ENCODE measurements around the gene LSS.
A peak's percentile ranks its signal among the peaks of the same experiment; 100 is the strongest.
"Not testable (repeated sequence)": the region's sequence is repeated elsewhere in the genome, so short reads cannot be mapped to it uniquely, and the experiment has no call there.

LSS gene

GRCh38 chr21:46245213-46245915 lies 16.8 kb upstream of the LSS start:
- H3K27me3 ChIP-seq (ENCODE audit: control insufficient read depth, insufficient read depth, low read length), result no peaks in the 10 kb centered on the region
- H3K27ac ChIP-seq (ENCODE audit: low read length), result no peak overlapping the region
- peaks cover 36% of the 10 kb centered on the region for H3K36me3 ChIP-seq (ENCODE audit: control insufficient read depth, insufficient read depth, low read length)
- H3K9me3 ChIP-seq (ENCODE audit: control insufficient read depth, insufficient read depth, low read length), result no peaks in the 10 kb centered on the region
- H3K4me3 ChIP-seq (ENCODE audit: low read length), result no peak overlapping the region
- no CpG with 5 or more reads among the region's 3 CpGs for WGBS (ENCODE audit: insufficient coverage, insufficient read length)
- no peak for DNase-seq (ENCODE audit: low read depth, low spot score)
- H3K4me1 ChIP-seq (ENCODE audit: control insufficient read depth, insufficient read depth, low read length), result no peaks in the 10 kb centered on the region

GRCh38 chr21:46244602-46245001 lies 16.0 kb upstream of the LSS start:
- no peak overlapping the region for H3K27ac ChIP-seq (ENCODE audit: low read length)
- no CpG with 5 or more reads among the region's 8 CpGs for WGBS (ENCODE audit: insufficient coverage, insufficient read length)
- H3K4me1 ChIP-seq (ENCODE audit: control insufficient read depth, insufficient read depth, low read length), result no peaks in the 10 kb centered on the region
- H3K9me3 ChIP-seq (ENCODE audit: control insufficient read depth, insufficient read depth, low read length), result no peaks in the 10 kb centered on the region
- H3K27me3 ChIP-seq (ENCODE audit: control insufficient read depth, insufficient read depth, low read length), result no peaks in the 10 kb centered on the region
- H3K36me3 ChIP-seq (ENCODE audit: control insufficient read depth, insufficient read depth, low read length), result peaks cover 36% of the 10 kb centered on the region
- H3K4me3 ChIP-seq (ENCODE audit: low read length), result no peak overlapping the region
- no peak for DNase-seq (ENCODE audit: low read depth, low spot score)

- Histone ChIP-seq H3K36me3 (ENCODE audit: control insufficient read depth, insufficient read depth, low read length) (peaks cover 40% of the 10 kb centered on the region), H3K4me1 (ENCODE audit: control insufficient read depth, insufficient read depth, low read length) (no peaks in the 10 kb centered on the region), H3K4me3 (ENCODE audit: low read length) (no peak overlapping the region), H3K9me3 (ENCODE audit: control insufficient read depth, insufficient read depth, low read length) (no peaks in the 10 kb centered on the region), H3K27ac (ENCODE audit: low read length) (no peak overlapping the region), H3K27me3 (ENCODE audit: control insufficient read depth, insufficient read depth, low read length) (no peaks in the 10 kb centered on the region)
- no peak for DNase-seq (ENCODE audit: low read depth, low spot score)
- no CpG with 5 or more reads among the region's 3 CpGs for WGBS (ENCODE audit: insufficient coverage, insufficient read length)
Measured at GRCh38 chr21:46243960-46244361, 15.4 kb upstream of the LSS start.

- H3K27ac ChIP-seq (ENCODE audit: low read length), result no peak overlapping the region
- peaks cover 43% of the 10 kb centered on the region for H3K36me3 ChIP-seq (ENCODE audit: control insufficient read depth, insufficient read depth, low read length)
- WGBS (ENCODE audit: insufficient coverage, insufficient read length), result no CpG with 5 or more reads among the region's 8 CpGs
- no peaks in the 10 kb centered on the region for H3K27me3 ChIP-seq (ENCODE audit: control insufficient read depth, insufficient read depth, low read length)
- no peak overlapping the region for H3K4me3 ChIP-seq (ENCODE audit: low read length)
- DNase-seq (ENCODE audit: low read depth, low spot score), result no peak
- no peaks in the 10 kb centered on the region for H3K4me1 ChIP-seq (ENCODE audit: control insufficient read depth, insufficient read depth, low read length)
- H3K9me3 ChIP-seq (ENCODE audit: control insufficient read depth, insufficient read depth, low read length), result no peaks in the 10 kb centered on the region
Measured at GRCh38 chr21:46243325-46243724, 14.8 kb upstream of the LSS start.

DNA sequence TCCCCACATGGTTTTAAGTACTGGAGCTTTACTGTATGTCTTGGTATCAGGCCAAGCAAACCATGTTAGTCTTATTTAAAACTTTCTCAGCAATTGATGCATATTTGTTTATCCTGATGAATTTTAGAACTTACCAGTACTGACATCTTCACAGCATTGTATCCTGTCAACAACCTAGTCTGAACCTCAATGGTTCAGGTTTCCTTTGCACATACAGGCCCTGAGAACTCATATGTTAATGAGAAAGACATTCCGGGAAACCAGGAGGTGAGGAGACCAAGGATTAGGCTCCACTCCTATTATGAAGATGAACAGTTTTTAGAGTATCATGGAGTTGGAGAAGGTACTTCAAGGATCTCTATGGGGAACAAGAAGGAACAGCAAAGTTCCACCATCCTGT lies 13.0 kb upstream of the LSS start:
- not testable (repeated sequence) for H3K27me3 ChIP-seq (ENCODE audit: control insufficient read depth, insufficient read depth, low read length); H3K4me3 ChIP-seq (ENCODE audit: low read length); H3K4me1 ChIP-seq (ENCODE audit: control insufficient read depth, insufficient read depth, low read length); H3K27ac ChIP-seq (ENCODE audit: low read length); DNase-seq (ENCODE audit: low read depth, low spot score); H3K9me3 ChIP-seq (ENCODE audit: control insufficient read depth, insufficient read depth, low read length)
- peaks cover 42% of the 10 kb centered on the region for H3K36me3 ChIP-seq (ENCODE audit: control insufficient read depth, insufficient read depth, low read length)
- WGBS (ENCODE audit: insufficient coverage, insufficient read length), result no CpG with 5 or more reads among the region's 1 CpG

DNA sequence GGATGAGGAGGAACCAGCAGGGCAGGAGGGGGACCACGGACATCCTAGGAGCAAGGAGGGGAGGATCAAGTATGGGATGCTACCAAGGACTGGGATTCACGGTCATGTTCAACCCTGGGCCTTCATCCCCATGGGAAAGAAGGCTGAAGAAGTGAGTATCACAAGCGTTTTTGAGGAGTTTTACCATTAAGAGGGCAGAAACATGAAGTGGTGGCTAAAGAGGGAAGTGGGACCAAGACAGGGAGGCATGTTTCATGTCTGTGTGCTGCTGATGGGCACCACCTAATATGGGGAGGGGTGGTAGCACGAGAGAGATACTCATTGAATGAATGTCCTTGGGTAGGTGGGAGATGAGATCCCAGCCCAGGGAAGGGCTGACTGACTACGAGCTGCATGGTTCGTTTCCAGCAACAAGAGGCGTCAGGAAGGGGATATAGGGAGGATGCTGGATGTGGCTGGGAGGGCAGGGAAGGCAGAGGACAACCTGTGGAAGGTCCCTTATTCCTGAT lies 11.3 kb upstream of the LSS start:
- no CpG with 5 or more reads among the region's 7 CpGs for WGBS (ENCODE audit: insufficient coverage, insufficient read length)

DNA sequence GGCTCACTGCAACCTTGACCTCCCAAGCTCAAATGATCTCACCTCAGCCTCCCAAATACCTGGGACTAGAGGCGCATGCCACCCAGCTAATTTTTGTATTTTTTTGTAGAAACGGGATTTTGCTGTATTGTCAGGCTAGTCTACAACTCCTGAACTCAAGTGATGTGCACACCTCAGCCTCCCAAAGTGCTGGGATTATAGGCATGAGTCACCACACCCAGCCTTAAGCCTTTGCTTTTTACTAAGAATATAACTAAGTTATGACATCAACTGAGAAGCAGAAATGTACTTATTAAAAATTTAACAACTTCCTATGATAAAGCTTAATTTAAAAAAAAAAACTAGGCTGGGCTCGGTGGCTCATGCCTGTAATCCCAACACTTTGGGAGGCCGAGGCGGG lies 8.9 kb upstream of the LSS start:
- no peak overlapping the region for H3K4me3 ChIP-seq (ENCODE audit: low read length)
- H3K9me3 ChIP-seq (ENCODE audit: control insufficient read depth, insufficient read depth, low read length), result no peaks in the 10 kb centered on the region
- H3K36me3 ChIP-seq (ENCODE audit: control insufficient read depth, insufficient read depth, low read length), result peaks cover 21% of the 10 kb centered on the region
- DNase-seq (ENCODE audit: low read depth, low spot score), result no peak
- H3K4me1 ChIP-seq (ENCODE audit: control insufficient read depth, insufficient read depth, low read length), result no peaks in the 10 kb centered on the region
- no peaks in the 10 kb centered on the region for H3K27me3 ChIP-seq (ENCODE audit: control insufficient read depth, insufficient read depth, low read length)
- no peak overlapping the region for H3K27ac ChIP-seq (ENCODE audit: low read length)
- WGBS (ENCODE audit: insufficient coverage, insufficient read length), result no CpG with 5 or more reads among the region's 5 CpGs

More for the DNA sequence above, 11.3 kb upstream of the LSS start:
- DNase-seq (ENCODE audit: low read depth, low spot score), result no peak
- H3K27ac ChIP-seq (ENCODE audit: low read length), result no peak overlapping the region
- no peak overlapping the region for H3K4me3 ChIP-seq (ENCODE audit: low read length)
- H3K4me1 ChIP-seq (ENCODE audit: control insufficient read depth, insufficient read depth, low read length), result no peaks in the 10 kb centered on the region
- H3K36me3 ChIP-seq (ENCODE audit: control insufficient read depth, insufficient read depth, low read length), result peaks cover 33% of the 10 kb centered on the region
- H3K9me3 ChIP-seq (ENCODE audit: control insufficient read depth, insufficient read depth, low read length), result no peaks in the 10 kb centered on the region
- H3K27me3 ChIP-seq (ENCODE audit: control insufficient read depth, insufficient read depth, low read length), result no peaks in the 10 kb centered on the region

DNA sequence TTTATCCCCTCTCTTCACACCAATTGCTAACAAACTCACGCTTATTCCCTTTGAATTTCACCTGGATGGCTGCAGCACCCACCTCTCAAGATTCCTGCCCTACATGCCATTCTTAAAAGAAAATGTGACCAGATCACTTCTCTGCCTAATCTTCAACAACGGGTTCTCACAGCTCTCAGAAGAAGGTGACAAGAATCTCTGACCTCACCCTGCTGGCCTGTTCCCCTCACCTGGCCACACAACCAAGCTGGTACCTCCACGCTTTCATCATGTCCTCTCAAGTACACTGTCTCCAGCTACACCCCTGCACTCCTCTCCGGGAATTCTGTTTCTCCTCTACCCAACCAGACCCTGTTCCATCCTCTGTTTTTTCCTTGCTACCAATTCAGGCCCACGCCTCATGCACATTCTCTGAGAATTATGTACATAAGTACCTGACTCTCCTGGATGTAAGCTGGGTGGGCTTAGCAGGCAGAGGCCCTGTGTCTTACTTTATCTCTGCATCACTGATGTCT lies 5.9 kb upstream of the LSS start:
- no peaks in the 10 kb centered on the region for H3K9me3 ChIP-seq (ENCODE audit: control insufficient read depth, insufficient read depth, low read length)
- H3K4me3 ChIP-seq (ENCODE audit: low read length), result no peak overlapping the region
- H3K36me3 ChIP-seq (ENCODE audit: control insufficient read depth, insufficient read depth, low read length), result peaks cover 14% of the 10 kb centered on the region; the same call in 1 of the 2 replicates
- H3K27me3 ChIP-seq (ENCODE audit: control insufficient read depth, insufficient read depth, low read length), result no peaks in the 10 kb centered on the region
- H3K4me1 ChIP-seq (ENCODE audit: control insufficient read depth, insufficient read depth, low read length), result no peaks in the 10 kb centered on the region
- no peak overlapping the region for H3K27ac ChIP-seq (ENCODE audit: low read length)
- DNase-seq (ENCODE audit: low read depth, low spot score), result no peak
- no CpG with 5 or more reads among the region's 5 CpGs for WGBS (ENCODE audit: insufficient coverage, insufficient read length)

GRCh38 chr21:46229923-46230260 lies 1.3 kb upstream of the LSS start:
- Histone ChIP-seq H3K9me3 (ENCODE audit: control insufficient read depth, insufficient read depth, low read length) (no peaks in the 10 kb centered on the region), H3K4me3 (ENCODE audit: low read length) (peak overlapping the region; percentile 58; the same call in 1 of the 2 replicates), H3K27me3 (ENCODE audit: control insufficient read depth, insufficient read depth, low read length) (no peaks in the 10 kb centered on the region), H3K27ac (ENCODE audit: low read length) (no peak overlapping the region), H3K4me1 (ENCODE audit: control insufficient read depth, insufficient read depth, low read length) (no peaks in the 10 kb centered on the region; the same call in 1 of the 2 replicates), H3K36me3 (ENCODE audit: control insufficient read depth, insufficient read depth, low read length) (peaks cover 6% of the 10 kb centered on the region; the same call in 1 of the 2 replicates)
- no peak for DNase-seq (ENCODE audit: low read depth, low spot score)
- WGBS (ENCODE audit: insufficient coverage, insufficient read length), result no CpG with 5 or more reads among the region's 6 CpGs

GRCh38 chr21:46229133-46229922 lies 754 bp upstream of the LSS start:
- DNase-seq (ENCODE audit: low read depth, low spot score), result no peak

More at GRCh38 chr21:46229133-46229922, 754 bp upstream of the LSS start:
- no peaks in the 10 kb centered on the region for H3K9me3 ChIP-seq (ENCODE audit: control insufficient read depth, insufficient read depth, low read length)
- H3K27me3 ChIP-seq (ENCODE audit: control insufficient read depth, insufficient read depth, low read length), result no peaks in the 10 kb centered on the region
- no peaks in the 10 kb centered on the region; the same call in 1 of the 2 replicates for H3K4me1 ChIP-seq (ENCODE audit: control insufficient read depth, insufficient read depth, low read length)
- no CpG with 5 or more reads among the region's 72 CpGs for WGBS (ENCODE audit: insufficient coverage, insufficient read length)
- H3K4me3 ChIP-seq (ENCODE audit: low read length), result peak overlapping the region; percentile 58
- no peak overlapping the region for H3K27ac ChIP-seq (ENCODE audit: low read length)
- H3K36me3 ChIP-seq (ENCODE audit: control insufficient read depth, insufficient read depth, low read length), result peaks cover 1% of the 10 kb centered on the region; the same call in 1 of the 2 replicates

All from iPS DF 6.9 (cell line).